HFF-Myc (cell line): ENCODE results near the gene STK10.
"Not testable (repeated sequence)": the region's sequence is repeated elsewhere in the genome, so short reads cannot be mapped to it uniquely, and the experiment has no call there.

Experiments used
- DNase-seq: peaks from one replicate; pipeline ENCODE4 v3.0.0-alpha.2; 2011; ENCODE audit warnings: low read depth; ENCODE audit errors: extremely low read depth
- H3K4me3 ChIP-seq: replicated peaks from 2 replicates; pipeline ENCODE4 v1.5.1; 2011; ENCODE audit warnings: low read depth, mild to moderate bottlenecking, control low read depth, low read length
- TF ChIP-seq, protein P1 (sequence below): IDR thresholded peaks from 2 replicates; pipeline ENCODE4 v1.5.1; 2012; ENCODE audit warnings: mild to moderate bottlenecking, low read depth, low read length, control low read depth; ENCODE audit errors: missing control alignments

Gene STK10

GRCh38 chr5:172035049-172035448 lies 153.0 kb downstream of the STK10 start:
- DNase-seq, result no peak
- TF ChIP-seq, protein P1, sequence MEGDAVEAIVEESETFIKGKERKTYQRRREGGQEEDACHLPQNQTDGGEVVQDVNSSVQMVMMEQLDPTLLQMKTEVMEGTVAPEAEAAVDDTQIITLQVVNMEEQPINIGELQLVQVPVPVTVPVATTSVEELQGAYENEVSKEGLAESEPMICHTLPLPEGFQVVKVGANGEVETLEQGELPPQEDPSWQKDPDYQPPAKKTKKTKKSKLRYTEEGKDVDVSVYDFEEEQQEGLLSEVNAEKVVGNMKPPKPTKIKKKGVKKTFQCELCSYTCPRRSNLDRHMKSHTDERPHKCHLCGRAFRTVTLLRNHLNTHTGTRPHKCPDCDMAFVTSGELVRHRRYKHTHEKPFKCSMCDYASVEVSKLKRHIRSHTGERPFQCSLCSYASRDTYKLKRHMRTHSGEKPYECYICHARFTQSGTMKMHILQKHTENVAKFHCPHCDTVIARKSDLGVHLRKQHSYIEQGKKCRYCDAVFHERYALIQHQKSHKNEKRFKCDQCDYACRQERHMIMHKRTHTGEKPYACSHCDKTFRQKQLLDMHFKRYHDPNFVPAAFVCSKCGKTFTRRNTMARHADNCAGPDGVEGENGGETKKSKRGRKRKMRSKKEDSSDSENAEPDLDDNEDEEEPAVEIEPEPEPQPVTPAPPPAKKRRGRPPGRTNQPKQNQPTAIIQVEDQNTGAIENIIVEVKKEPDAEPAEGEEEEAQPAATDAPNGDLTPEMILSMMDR, result no peak
- no peak overlapping the region for H3K4me3 ChIP-seq

DNA sequence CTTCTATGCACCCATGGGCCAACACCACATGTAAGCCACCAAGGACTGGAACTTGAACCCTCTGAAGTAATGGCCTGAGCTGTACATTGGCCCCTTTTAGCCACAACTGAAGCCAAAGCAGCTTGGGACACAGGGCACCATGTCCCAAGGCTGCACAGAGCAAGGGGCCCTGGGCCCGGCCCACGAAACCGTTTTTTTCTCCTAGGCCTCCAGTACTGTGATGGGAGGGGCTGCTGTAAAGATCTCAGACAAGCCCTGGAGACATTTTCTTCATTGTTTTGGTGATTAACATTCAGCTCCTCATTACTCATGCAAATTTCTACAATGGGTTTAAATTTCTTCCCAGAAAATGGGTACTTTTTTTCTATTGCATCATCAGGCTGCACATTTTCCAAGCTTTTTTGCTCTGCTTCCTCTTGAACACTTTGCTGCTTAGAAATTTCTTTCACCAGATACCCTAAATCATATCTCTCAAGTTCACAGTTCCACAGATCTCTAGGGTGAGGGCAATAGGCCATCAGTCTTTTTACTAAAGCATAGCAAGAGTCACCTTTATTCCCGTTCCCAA lies 156.0 kb downstream of the STK10 start:
- TF ChIP-seq, protein P1, result no peak
- no peak overlapping the region for H3K4me3 ChIP-seq
- DNase-seq, result no peak

DNA sequence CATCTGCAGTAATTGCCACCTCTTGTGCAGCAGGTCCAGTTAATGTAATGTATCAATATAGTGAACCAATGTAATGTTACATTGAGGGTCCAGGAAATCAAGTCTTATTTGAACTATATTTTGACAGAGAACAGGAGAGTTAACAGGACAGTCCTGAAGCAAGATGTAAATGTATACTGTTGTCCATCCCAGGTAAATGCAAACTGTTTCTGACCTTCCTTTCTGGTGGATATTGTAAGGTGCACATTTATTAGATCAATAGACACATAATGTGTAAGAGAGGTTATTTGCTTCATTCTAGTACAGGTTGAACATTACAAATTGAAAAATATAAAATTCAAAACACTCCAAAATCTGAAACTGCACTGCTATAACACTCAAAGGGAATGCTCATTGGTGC lies 158.1 kb downstream of the STK10 start:
- no peak overlapping the region for H3K4me3 ChIP-seq
- DNase-seq, result no peak
- TF ChIP-seq, protein P1, result no peak

GRCh38 chr5:172028167-172028566 lies 159.9 kb downstream of the STK10 start:
- TF ChIP-seq, protein P1, result no peak
- no peak overlapping the region for H3K4me3 ChIP-seq
- no peak for DNase-seq

DNA sequence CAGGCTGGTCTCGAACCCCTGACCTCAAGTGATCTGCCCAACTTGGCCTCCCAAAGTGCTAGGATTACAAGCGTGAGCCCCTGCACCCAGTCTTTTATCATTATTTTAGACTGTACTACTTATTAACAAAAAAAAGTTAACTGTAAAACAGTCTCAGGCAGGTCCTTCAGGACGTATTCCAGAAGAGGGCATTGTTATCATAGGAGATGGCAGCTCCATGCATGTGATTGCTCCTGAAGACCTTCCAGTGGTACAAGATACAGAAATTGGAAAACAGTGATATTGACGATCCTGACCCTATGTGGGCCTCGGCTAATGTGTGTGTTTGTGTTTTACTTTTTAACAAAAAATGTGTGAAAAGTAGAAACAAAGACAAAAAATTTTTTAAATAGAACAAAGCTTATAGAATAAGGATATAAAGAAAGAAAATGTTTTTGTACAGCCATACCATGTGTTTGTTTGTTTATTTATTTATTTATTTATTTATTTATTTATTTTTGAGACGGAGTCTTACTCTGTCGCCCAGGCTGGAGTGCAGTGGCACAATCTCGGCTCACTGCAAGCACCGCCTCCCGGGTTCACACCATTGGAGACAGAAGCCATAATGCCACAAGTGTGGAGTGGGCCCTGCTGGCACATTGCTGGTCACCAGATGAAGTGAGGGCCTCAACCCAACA lies 167.8 kb downstream of the STK10 start:
- H3K4me3 ChIP-seq, DNase-seq: not testable (repeated sequence)

DNA sequence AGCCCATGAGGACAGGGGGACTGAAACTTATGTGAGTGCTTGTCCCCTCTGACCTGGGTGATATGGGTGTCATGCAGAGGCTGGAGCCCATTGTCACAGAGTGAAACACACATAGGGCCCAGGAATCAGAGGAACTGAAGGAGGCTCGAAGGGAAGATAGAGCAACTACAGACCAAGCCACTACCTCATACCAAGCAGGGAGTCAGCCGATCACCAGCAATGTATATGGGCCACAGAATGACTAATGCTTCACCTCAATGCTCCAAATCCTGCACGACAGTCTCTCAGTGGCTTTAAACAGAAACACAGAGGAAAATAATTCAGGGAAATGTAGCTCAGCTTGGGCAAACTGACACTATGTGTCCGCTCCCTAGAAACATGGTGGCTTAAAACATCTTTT lies 172.7 kb downstream of the STK10 start:
- no peak for DNase-seq
- H3K4me3 ChIP-seq, result no peak overlapping the region
- TF ChIP-seq, protein P1, result no peak

GRCh38 chr5:172010278-172010677 lies 177.7 kb downstream of the STK10 start:
- DNase-seq, result no peak
- TF ChIP-seq, protein P1, result no peak
- no peak overlapping the region for H3K4me3 ChIP-seq
